Endothelial cell of umbilical vein (primary cell): ENCODE results near the gene MIPEP. TPM values are rescaled to one million over a fixed set of nuclear protein-coding genes. Genes with fewer than 3 reads are reported as not detected.

Experiments
- BruUV-seq: library from RNA; stranded (reverse); fragments of 400-500 nt; replicated peaks from 2 replicates; lab custom pipeline; 2021; lab: Mats Ljungman, UMichigan
- CTCF ChIA-PET: fragments of 300-600, 350-600 bp; sonication (Branson Sonifier 250); formaldehyde crosslinking; loops from one replicate; lab custom pipeline; 2021; ENCODE audit warnings: antibody characterized with exemption, inconsistent platforms; lab: Charles Lee
- POLR2A ChIA-PET: fragments of 300-600, 350-600 bp; sonication (Branson Sonifier 250); formaldehyde crosslinking; loops from one replicate; lab custom pipeline; 2021; ENCODE audit warnings: antibody characterized with exemption, inconsistent platforms; lab: Charles Lee
- DNase-seq: peaks from one replicate; pipeline ENCODE4 v3.0.0-alpha.2; 2011; ENCODE audit warnings: low read depth, low spot score
- FAIRE-seq: peaks from 2 replicates; lab custom pipeline; 2011; peaks lifted over from hg19 to GRCh38; lab: Jason Lieb, UNC
- H2AFZ ChIP-seq: 2 replicates; pipeline ENCODE4 v1.6.0; 2012; ENCODE audit warnings: low read depth, low read length, control low read depth, inconsistent platforms
- H3K27ac ChIP-seq: 2 replicates; pipeline ENCODE4 v1.5.1; 2011; ENCODE audit warnings: low read depth, mild to moderate bottlenecking, control low read depth, low read length, moderate library complexity; ENCODE audit not compliant: insufficient read depth
- H3K27me3 ChIP-seq, 2 experiments: 2 replicates each; pipeline versions ENCODE4 v1.6.0 to v1.6.1; 2011; ENCODE audit warnings: low read length in 2 of 2, mixed read lengths in 1 of 2; ENCODE audit not compliant: control insufficient read depth in 2 of 2, insufficient read depth in 2 of 2
- H3K36me3 ChIP-seq, 2 experiments: 2 replicates in 1 of 2; 3 replicates in 1 of 2; pipeline ENCODE4 v1.5.1; 2011; ENCODE audit warnings: low read length in 2 of 2, mild to moderate bottlenecking in 1 of 2, moderate library complexity in 1 of 2; ENCODE audit not compliant: control insufficient read depth in 2 of 2, insufficient read depth in 2 of 2; ENCODE audit errors: extremely low read depth in 1 of 2
- H3K4me1 ChIP-seq: 3 replicates; pipeline ENCODE4 v1.5.1; 2011; ENCODE audit warnings: mild to moderate bottlenecking, low read length; ENCODE audit not compliant: control insufficient read depth, insufficient read depth; ENCODE audit errors: extremely low read depth
- H3K4me2 ChIP-seq: 2 replicates; pipeline ENCODE4 v1.6.1; 2011; ENCODE audit warnings: low read length, control low read depth, mixed read lengths; ENCODE audit not compliant: insufficient read depth
- H3K4me3 ChIP-seq, 3 experiments: fragments of 200-600 bp in 1 of 3; sonication (generic), shearing (Covaris generic) in 1 of 3; replicated peaks in 1 of 3; 2 replicates each; pipeline ENCODE4 v1.5.1; 2011 to 2016; ENCODE audit warnings: control low read depth in 3 of 3, low read length in 3 of 3, mild to moderate bottlenecking in 2 of 3, inconsistent platforms in 1 of 3, low read depth in 1 of 3, moderate library complexity in 1 of 3; ENCODE audit not compliant: insufficient read depth in 1 of 3
- H3K79me2 ChIP-seq: 2 replicates; pipeline ENCODE4 v1.6.0; 2012; ENCODE audit warnings: low read length, inconsistent platforms; ENCODE audit not compliant: control insufficient read depth, insufficient read depth
- H3K9ac ChIP-seq: replicated peaks from 2 replicates; pipeline ENCODE3; 2011; ENCODE audit warnings: low read length, control low read depth; ENCODE audit not compliant: insufficient read depth; ENCODE audit errors: extremely low read depth
- H3K9me1 ChIP-seq: replicated peaks from 3 replicates; pipeline ENCODE4 v1.6.0; 2011; ENCODE audit warnings: mild to moderate bottlenecking, low read length; ENCODE audit not compliant: control insufficient read depth, insufficient read depth; ENCODE audit errors: extremely low read depth
- H3K9me3 ChIP-seq: replicated peaks from 2 replicates; pipeline ENCODE4 v1.5.1; 2012; ENCODE audit warnings: low read length, inconsistent platforms; ENCODE audit not compliant: control insufficient read depth, insufficient read depth
- H4K20me1 ChIP-seq: replicated peaks from 2 replicates; pipeline ENCODE3; 2011; ENCODE audit warnings: mild to moderate bottlenecking, low read length; ENCODE audit not compliant: control insufficient read depth, insufficient read depth; ENCODE audit errors: extremely low read depth
- EZH2 ChIP-seq: IDR thresholded peaks from 2 replicates; pipeline ENCODE4 v1.6.1; 2012; ENCODE audit warnings: borderline replicate concordance, low read depth, mild to moderate bottlenecking, moderate library complexity, low read length, inconsistent platforms; ENCODE audit not compliant: severe bottlenecking
- FOS ChIP-seq: IDR thresholded peaks from 2 replicates; pipeline ENCODE4 v1.6.1; 2011; ENCODE audit warnings: mild to moderate bottlenecking, low read length, moderate library complexity, borderline replicate concordance; ENCODE audit not compliant: insufficient read depth
- GATA2 ChIP-seq: IDR thresholded peaks from 2 replicates; pipeline ENCODE4 v1.7.0; 2011; ENCODE audit warnings: low read depth, mild to moderate bottlenecking, moderate library complexity, mixed read lengths, low read length; ENCODE audit not compliant: insufficient read length, insufficient read depth
- JUN ChIP-seq: IDR thresholded peaks from 2 replicates; pipeline ENCODE4 v1.6.1; 2011; ENCODE audit warnings: borderline replicate concordance, low read depth; ENCODE audit not compliant: insufficient read length, insufficient read depth
- MYC ChIP-seq: IDR thresholded peaks from one replicate; pipeline ENCODE4 v1.6.1; 2011; ENCODE audit warnings: mild to moderate bottlenecking, low read depth, low read length
- POLR2A ChIP-seq: IDR thresholded peaks from 2 replicates; pipeline ENCODE4 v1.6.1; 2012; ENCODE audit warnings: low read depth, mild to moderate bottlenecking, control low read depth, low read length
- POLR2AphosphoS5 ChIP-seq: IDR thresholded peaks from 2 replicates; pipeline ENCODE4 v1.6.1; 2012; ENCODE audit warnings: low read depth, mild to moderate bottlenecking, control low read depth, low read length, moderate library complexity; ENCODE audit not compliant: insufficient read depth
- dilution Hi-C: fragments of 300-500 bp; cut with MboI; formaldehyde crosslinking; loops from one replicate; pipeline ENCODE4 v1.15.0; 2019; ENCODE audit warnings: low sequenced_read_pairs; ENCODE audit not compliant: extremely low pct_ligation_motif_present
- intact Hi-C: fragments of 100-400 bp; cut with micrococcal nuclease; formaldehyde crosslinking; loops from one replicate; pipeline ENCODE4 v1.10.0; 2022
- polyA plus RNA-seq, 4 experiments: library from polyadenylated mRNA; depleted of rRNA in 3 of 4; stranded (reverse) in 3 of 4; unstranded in 1 of 4; fragments of >200 nt; gene quantifications; 2 replicates each; pipeline versions ENCODE4 v1.2.1 to v1.2.3, GENCODE V29; 2011 to 2012; ENCODE audit warnings: missing spikeins in 1 of 4
- total RNA-seq: library from RNA; stranded (reverse); gene quantifications from 2 replicates; pipeline ENCODE4 v1.2.3, GENCODE V29; 2021
- TF ChIP-seq, protein P1 (sequence below), 2 donors: IDR thresholded peaks; 1 replicate in 1 of 2; 2 replicates in 1 of 2; pipeline ENCODE4 v1.5.1; 2011; ENCODE audit warnings: low read length in 2 of 2, mild to moderate bottlenecking in 2 of 2, moderate library complexity in 2 of 2, control low read depth in 1 of 2, inconsistent platforms in 1 of 2, low read depth in 1 of 2; ENCODE audit not compliant: insufficient read depth in 1 of 2; ENCODE audit errors: extremely low read depth in 1 of 2
- TF ChIP-seq, protein P2 (sequence below): IDR thresholded peaks from 2 replicates; pipeline ENCODE4 v1.6.1; 2011; ENCODE audit not compliant: insufficient read depth, insufficient read length

MIPEP gene
- total and polyA plus RNA-seq, 2 donors (not counting 3 experiments of a cell fraction or from before 2014, with no cell fraction given), result 12.4 to 19.2 TPM

GRCh38 chr13:23902975-23903905, 14.0 kb upstream of the MIPEP start:
- ChIA-PET POLR2A (no interaction called here), CTCF (interaction anchor here (1.5 to 1.9 kb wide), 2 partner anchors 14 to 57 kb away, joined by 6 to 7 read pairs; partner anchors contain the start of gene MIPEP)
- no peak for FAIRE-seq
- peaks cover 20% of the 10 kb centered on the region for H3K4me1 ChIP-seq
- H3K9ac ChIP-seq, result no peak overlapping the region
- no TSS peak for BruUV-seq
- H3K27me3 ChIP-seq, result no peaks in the 10 kb centered on the region
- dilution Hi-C loops (no loop called here), intact Hi-C loops (no loop called here)
- H2AFZ ChIP-seq, result peak overlapping the region; percentile 82
- no peak for DNase-seq
- no peaks in the 10 kb centered on the region for H3K9me3 ChIP-seq
- no peaks in the 10 kb centered on the region for H3K79me2 ChIP-seq
- no peak for TF ChIP-seq POLR2AphosphoS5
- TF ChIP-seq MYC, result no peak
- no peak for TF ChIP-seq POLR2A
- no peak for TF ChIP-seq JUN
- TF ChIP-seq, protein P1, sequence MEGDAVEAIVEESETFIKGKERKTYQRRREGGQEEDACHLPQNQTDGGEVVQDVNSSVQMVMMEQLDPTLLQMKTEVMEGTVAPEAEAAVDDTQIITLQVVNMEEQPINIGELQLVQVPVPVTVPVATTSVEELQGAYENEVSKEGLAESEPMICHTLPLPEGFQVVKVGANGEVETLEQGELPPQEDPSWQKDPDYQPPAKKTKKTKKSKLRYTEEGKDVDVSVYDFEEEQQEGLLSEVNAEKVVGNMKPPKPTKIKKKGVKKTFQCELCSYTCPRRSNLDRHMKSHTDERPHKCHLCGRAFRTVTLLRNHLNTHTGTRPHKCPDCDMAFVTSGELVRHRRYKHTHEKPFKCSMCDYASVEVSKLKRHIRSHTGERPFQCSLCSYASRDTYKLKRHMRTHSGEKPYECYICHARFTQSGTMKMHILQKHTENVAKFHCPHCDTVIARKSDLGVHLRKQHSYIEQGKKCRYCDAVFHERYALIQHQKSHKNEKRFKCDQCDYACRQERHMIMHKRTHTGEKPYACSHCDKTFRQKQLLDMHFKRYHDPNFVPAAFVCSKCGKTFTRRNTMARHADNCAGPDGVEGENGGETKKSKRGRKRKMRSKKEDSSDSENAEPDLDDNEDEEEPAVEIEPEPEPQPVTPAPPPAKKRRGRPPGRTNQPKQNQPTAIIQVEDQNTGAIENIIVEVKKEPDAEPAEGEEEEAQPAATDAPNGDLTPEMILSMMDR (IDR thresholded peaks at IDR 0.05; ENCODE audit: extremely low read depth in 1 of 2, insufficient read depth in 1 of 2, low read depth in 1 of 2, low read length in 2 of 2), result no peak
- TF ChIP-seq FOS, result no peak
- TF ChIP-seq EZH2, result no peak
- TF ChIP-seq, protein P2, sequence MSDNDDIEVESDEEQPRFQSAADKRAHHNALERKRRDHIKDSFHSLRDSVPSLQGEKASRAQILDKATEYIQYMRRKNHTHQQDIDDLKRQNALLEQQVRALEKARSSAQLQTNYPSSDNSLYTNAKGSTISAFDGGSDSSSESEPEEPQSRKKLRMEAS, result no peak
- TF ChIP-seq GATA2, result no peak
- no peak overlapping the region for H3K27ac ChIP-seq
- H3K9me1 ChIP-seq, result no peaks in the 10 kb centered on the region
- peak overlapping the region in 1 of 3 experiments; percentile 42 for H3K4me3 ChIP-seq
- H4K20me1 ChIP-seq, result no peaks in the 10 kb centered on the region
- H3K4me2 ChIP-seq, result peak overlapping the region; percentile 34
- H3K36me3 ChIP-seq, result no peaks in the 10 kb centered on the region
